ENCODE results near the gene PIEZO2. TPM values are rescaled to one million over a fixed set of nuclear protein-coding genes. Genes with fewer than 3 reads are reported as not detected.

Gene PIEZO2
- total RNA-seq, 2 experiments from 2014 or later: not detected

DNA sequence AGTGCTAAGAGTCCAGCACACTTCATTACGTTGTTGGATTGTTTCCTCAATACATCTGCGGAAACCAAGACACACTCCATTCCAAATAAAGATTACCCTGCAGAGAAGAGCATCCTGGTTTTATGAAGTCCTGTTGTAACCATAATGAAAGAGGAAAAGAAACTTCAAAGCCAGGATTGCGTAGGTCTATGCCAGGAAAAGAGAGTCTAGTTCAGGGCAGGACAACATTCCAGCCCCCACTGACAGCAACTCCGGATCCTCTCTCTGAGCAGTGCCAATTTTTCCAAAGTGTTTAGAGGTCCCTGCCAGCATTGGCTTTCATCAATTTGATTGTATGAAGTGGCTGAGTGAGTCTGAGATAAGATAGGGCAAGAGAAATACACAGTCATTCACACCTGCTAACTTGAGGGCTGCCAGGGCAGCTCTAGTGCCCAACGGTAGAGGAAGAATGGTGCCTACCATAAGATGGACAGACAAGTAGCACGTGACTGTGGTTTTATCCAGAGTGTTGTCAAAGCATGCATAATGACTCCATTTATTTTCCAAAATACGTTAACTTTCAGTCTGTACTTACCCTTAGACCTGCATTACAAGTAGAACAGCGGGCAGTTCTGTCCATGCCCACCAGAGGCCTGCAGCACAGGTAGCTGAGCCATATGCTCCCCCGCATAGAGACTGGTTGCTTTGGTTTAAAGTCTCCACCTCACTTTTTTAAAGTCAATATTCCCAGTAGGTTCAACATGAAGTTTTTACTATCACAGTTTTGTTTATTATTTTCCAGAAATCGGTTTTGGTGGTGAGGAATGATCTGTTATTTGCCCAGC, 23.7 kb downstream of the PIEZO2 start:
- DNase-seq (no peak), ATAC-seq (no peak)
- Mint-ChIP-seq H3K9me3 (ENCODE audit: low read depth) (peaks cover 9% of the 10 kb centered on the region), H3K27me3 (no peaks in the 10 kb centered on the region), H3K4me3 (no peak overlapping the region), H3K4me1 (no peaks in the 10 kb centered on the region), H3K27ac (no peak overlapping the region), H3K36me3 (ENCODE audit: low read depth) (no peaks in the 10 kb centered on the region)
- intact Hi-C loops (cut with DNase I, micrococcal nuclease): no loop called here
- ChIA-PET POLR2A (no interaction called here), CTCF (no interaction called here)

GRCh38 chr18:11124054-11124453, 25.3 kb downstream of the PIEZO2 start:
- Mint-ChIP-seq H3K36me3 (ENCODE audit: low read depth) (no peaks in the 10 kb centered on the region), H3K27ac (no peak overlapping the region), H3K4me1 (no peaks in the 10 kb centered on the region), H3K9me3 (ENCODE audit: low read depth) (peaks cover 7% of the 10 kb centered on the region), H3K4me3 (no peak overlapping the region), H3K27me3 (no peaks in the 10 kb centered on the region)
- ATAC-seq (no peak), DNase-seq (no peak)
- ChIA-PET CTCF (no interaction called here), POLR2A (no interaction called here)
- intact Hi-C loops (cut with DNase I, micrococcal nuclease): no loop called here

DNA sequence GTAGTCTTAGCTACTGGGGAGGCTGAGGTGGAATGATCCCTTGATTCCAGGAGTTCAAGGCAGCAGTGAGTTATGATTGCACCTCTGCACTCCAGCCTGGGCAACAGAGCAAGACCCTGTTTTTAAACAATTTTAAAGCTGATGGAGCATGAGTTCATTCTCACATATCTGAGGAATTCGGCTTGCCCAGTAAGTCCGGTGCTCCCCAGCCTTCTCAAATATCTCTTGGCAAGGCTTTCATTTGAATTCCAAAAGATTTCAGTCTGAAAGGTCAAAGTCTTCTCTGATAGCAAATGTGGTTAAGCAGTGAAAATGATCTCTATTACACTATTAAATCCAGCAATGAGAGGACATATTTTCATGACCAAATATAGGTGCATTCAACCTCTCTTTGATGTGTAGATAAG, 27.9 kb downstream of the PIEZO2 start:
- intact Hi-C loops (cut with DNase I, micrococcal nuclease): no loop called here

GRCh38 chr18:11119959-11120587, 29.3 kb downstream of the PIEZO2 start:
- intact Hi-C loops (cut with DNase I, micrococcal nuclease): no loop called here
- Mint-ChIP-seq H3K4me3 (no peak overlapping the region), H3K9me3 (ENCODE audit: low read depth) (no peaks in the 10 kb centered on the region), H3K27me3 (no peaks in the 10 kb centered on the region), H3K27ac (no peak overlapping the region), H3K4me1 (no peaks in the 10 kb centered on the region), H3K36me3 (ENCODE audit: low read depth) (no peaks in the 10 kb centered on the region)
- ChIA-PET CTCF (no interaction called here), POLR2A (no interaction called here)
- ATAC-seq (no peak), DNase-seq (no peak)

More for the DNA sequence above, 27.9 kb downstream of the PIEZO2 start:
- DNase-seq (no peak), ATAC-seq (no peak)
- no peak overlapping the region for H3K4me3 Mint-ChIP-seq
- no peaks in the 10 kb centered on the region for H3K27me3 Mint-ChIP-seq
- no peaks in the 10 kb centered on the region for H3K9me3 Mint-ChIP-seq (ENCODE audit: low read depth)
- H3K4me1 Mint-ChIP-seq: no peaks in the 10 kb centered on the region
- POLR2A ChIA-PET: no interaction called here
- H3K36me3 Mint-ChIP-seq (ENCODE audit: low read depth): no peaks in the 10 kb centered on the region
- no peak overlapping the region for H3K27ac Mint-ChIP-seq
- CTCF ChIA-PET: no interaction called here

DNA sequence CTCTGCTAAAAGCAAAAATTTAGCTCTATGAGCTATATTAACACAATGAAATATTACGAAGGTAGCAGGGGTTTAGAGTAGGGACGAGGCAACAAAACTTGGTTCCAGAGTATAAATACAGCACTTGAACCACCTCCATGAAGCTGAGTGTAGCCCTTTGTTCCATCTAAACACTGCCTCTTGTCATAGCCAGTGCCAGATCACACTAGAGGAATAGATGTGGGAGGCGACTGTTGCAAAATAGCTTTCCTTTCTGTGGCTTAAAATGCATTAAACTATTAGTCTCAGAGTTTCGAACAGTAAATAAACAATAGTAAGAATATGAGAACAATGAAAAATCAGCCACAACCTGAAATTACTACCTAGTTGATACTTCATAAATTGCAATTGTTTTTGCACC, 29.8 kb downstream of the PIEZO2 start:
- CTCF ChIA-PET: no interaction called here

DNA sequence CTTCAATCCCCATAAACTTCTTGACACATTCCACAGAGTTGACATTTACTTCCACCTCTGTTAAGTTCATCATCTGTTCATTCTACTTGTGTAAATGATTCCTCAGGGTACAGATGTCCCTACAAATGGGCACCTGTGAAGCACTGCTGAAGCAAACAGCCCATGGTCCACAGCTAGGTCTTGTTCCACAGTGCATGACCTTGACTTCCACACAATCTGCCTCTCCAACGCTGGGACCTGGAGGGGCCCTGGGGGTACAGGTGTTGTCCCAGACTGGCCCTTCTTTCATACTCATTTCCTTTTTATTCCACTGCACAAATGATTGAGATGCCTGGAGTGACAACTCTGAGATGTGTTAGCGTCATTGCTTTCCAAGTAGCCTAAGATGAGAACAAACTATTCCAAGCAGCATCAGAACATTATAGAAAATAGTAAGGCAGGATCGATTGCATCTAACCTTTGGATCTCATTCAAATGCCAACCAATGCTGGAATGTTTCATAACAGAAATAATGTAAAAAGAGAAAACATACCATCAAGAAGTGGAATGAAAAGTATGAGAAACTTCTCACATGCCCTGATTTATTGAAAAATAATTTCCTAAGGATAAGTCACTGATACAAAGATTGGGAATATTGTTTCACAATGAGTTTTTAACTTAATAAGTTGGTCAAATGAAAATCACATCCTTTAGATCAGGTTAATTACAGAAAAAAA, 31.2 kb downstream of the PIEZO2 start:
- POLR2A ChIA-PET: no interaction called here
- H3K36me3 Mint-ChIP-seq (ENCODE audit: low read depth): no peaks in the 10 kb centered on the region
- H3K4me1 Mint-ChIP-seq: no peaks in the 10 kb centered on the region
- intact Hi-C loops (cut with DNase I, micrococcal nuclease): no loop called here
- H3K27me3 Mint-ChIP-seq: no peaks in the 10 kb centered on the region
- no peaks in the 10 kb centered on the region for H3K9me3 Mint-ChIP-seq (ENCODE audit: low read depth)
- CTCF ChIA-PET: interaction anchor here (0.5 to 0.6 kb wide), 2 partner anchors 67 to 264 kb away, joined by 3 to 4 read pairs; no protein-coding TSS in a partner anchor
- H3K4me3 Mint-ChIP-seq: no peak overlapping the region
- DNase-seq (no peak), ATAC-seq (no peak)
- H3K27ac Mint-ChIP-seq: no peak overlapping the region

More for the DNA sequence above, 29.8 kb downstream of the PIEZO2 start:
- ATAC-seq: no peak
- Mint-ChIP-seq H3K4me1 (no peaks in the 10 kb centered on the region), H3K9me3 (ENCODE audit: low read depth) (no peaks in the 10 kb centered on the region), H3K36me3 (ENCODE audit: low read depth) (no peaks in the 10 kb centered on the region), H3K4me3 (no peak overlapping the region), H3K27me3 (no peaks in the 10 kb centered on the region), H3K27ac (no peak overlapping the region)
- POLR2A ChIA-PET: no interaction called here
- DNase-seq: no peak
- intact Hi-C loops (cut with DNase I, micrococcal nuclease): no loop called here

- ChIA-PET CTCF (no interaction called here), POLR2A (no interaction called here)
- intact Hi-C loops (cut with DNase I, micrococcal nuclease): no loop called here
- Mint-ChIP-seq H3K4me3 (no peak overlapping the region), H3K27ac (no peak overlapping the region), H3K36me3 (ENCODE audit: low read depth) (no peaks in the 10 kb centered on the region), H3K27me3 (no peaks in the 10 kb centered on the region), H3K9me3 (ENCODE audit: low read depth) (no peaks in the 10 kb centered on the region), H3K4me1 (no peaks in the 10 kb centered on the region)
- no peak for ATAC-seq
- DNase-seq: no peak
Measured at GRCh38 chr18:11115276-11115675, 34.1 kb downstream of the PIEZO2 start.

DNA sequence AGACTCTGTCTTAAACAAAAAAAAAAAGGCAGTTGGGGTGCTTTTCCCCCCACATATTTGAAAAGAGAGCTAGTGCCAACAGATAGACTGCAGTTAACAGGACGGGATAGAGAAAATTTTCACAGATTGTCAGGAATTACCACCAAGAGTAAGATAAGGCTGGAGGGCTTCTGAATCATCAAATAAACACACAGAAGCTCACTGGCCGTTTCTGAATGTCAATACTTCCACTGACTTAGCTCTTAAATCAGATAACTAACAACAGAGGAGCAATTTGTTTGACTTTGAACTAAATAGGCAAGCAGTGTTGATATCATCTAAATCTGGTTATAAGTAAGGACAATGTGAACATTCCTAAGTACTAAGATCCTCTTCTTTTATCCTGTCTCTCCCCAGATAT, 34.7 kb downstream of the PIEZO2 start:
- intact Hi-C loops (cut with DNase I, micrococcal nuclease): no loop called here
- no peak for ATAC-seq
- Mint-ChIP-seq H3K27me3 (no peaks in the 10 kb centered on the region), H3K4me1 (no peaks in the 10 kb centered on the region), H3K36me3 (ENCODE audit: low read depth) (no peaks in the 10 kb centered on the region), H3K27ac (no peak overlapping the region), H3K4me3 (no peak overlapping the region), H3K9me3 (ENCODE audit: low read depth) (no peaks in the 10 kb centered on the region)
- ChIA-PET POLR2A (no interaction called here), CTCF (interaction anchor here (0.8 kb wide), 1 partner anchor 220 kb away, joined by 5 read pairs; no protein-coding TSS in a partner anchor)
- DNase-seq: no peak

- Mint-ChIP-seq H3K27me3 (no peaks in the 10 kb centered on the region), H3K4me1 (no peaks in the 10 kb centered on the region), H3K9me3 (ENCODE audit: low read depth) (no peaks in the 10 kb centered on the region), H3K36me3 (ENCODE audit: low read depth) (no peaks in the 10 kb centered on the region), H3K4me3 (no peak overlapping the region), H3K27ac (no peak overlapping the region)
- intact Hi-C loops (cut with DNase I, micrococcal nuclease): no loop called here
- ChIA-PET POLR2A (no interaction called here), CTCF (interaction anchor here (0.8 kb wide), 1 partner anchor 219 kb away, joined by 5 read pairs; no protein-coding TSS in a partner anchor)
- DNase-seq (no peak), ATAC-seq (no peak)
Measured at GRCh38 chr18:11113937-11114336, 35.4 kb downstream of the PIEZO2 start.

DNA sequence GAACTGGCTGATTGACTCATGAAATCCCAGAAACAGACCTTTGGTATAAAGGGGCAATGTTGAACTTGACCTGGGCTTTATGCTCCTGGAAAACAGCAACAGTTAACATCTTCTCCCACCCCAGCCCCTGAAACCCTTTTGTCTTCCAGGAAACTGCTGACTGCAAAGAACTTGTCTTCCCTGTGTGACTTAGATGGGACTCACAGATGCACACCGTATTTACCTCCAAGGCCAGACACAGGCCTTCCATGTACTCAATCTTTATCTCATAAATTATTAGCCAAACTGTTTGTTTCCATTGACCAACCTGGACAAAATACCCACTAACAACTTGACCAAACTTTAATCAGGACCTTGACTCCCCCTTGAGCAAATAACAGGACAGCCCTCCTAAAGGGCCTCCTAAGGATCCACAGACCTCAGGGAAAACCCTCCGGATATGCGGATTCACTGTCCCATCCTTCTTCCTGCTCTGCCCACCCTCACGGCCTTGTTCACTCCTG, 36.3 kb downstream of the PIEZO2 start:
- no peak for DNase-seq
- H3K9me3 Mint-ChIP-seq (ENCODE audit: low read depth): no peaks in the 10 kb centered on the region
- no peaks in the 10 kb centered on the region for H3K36me3 Mint-ChIP-seq (ENCODE audit: low read depth)
- no peak for ATAC-seq
- ChIA-PET CTCF (no interaction called here), POLR2A (no interaction called here)
- H3K27ac Mint-ChIP-seq: no peak overlapping the region
- H3K4me3 Mint-ChIP-seq: no peak overlapping the region
- intact Hi-C loops (cut with DNase I, micrococcal nuclease): no loop called here
- H3K27me3 Mint-ChIP-seq: no peaks in the 10 kb centered on the region
- H3K4me1 Mint-ChIP-seq: no peaks in the 10 kb centered on the region

DNA sequence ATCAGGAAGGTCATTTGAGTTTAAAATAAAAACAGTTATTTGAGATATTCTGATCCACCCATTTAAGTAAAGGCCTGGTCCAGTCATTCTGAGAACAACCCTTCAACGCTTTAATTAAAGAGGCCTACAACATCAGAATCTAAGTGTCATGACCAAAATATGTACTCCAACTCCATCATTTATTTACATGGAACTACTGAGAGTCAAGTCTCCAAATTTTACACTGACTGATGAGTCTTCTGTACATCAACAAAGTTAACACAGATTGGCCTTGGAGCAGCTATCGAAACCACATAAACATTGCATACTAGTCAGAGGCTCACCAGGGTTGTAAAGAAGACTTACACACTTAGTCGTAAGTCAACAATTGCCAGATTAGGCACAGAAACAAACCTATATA, 37.1 kb downstream of the PIEZO2 start:
- Mint-ChIP-seq H3K36me3 (ENCODE audit: low read depth) (no peaks in the 10 kb centered on the region), H3K4me3 (no peak overlapping the region), H3K4me1 (no peaks in the 10 kb centered on the region)

DNA sequence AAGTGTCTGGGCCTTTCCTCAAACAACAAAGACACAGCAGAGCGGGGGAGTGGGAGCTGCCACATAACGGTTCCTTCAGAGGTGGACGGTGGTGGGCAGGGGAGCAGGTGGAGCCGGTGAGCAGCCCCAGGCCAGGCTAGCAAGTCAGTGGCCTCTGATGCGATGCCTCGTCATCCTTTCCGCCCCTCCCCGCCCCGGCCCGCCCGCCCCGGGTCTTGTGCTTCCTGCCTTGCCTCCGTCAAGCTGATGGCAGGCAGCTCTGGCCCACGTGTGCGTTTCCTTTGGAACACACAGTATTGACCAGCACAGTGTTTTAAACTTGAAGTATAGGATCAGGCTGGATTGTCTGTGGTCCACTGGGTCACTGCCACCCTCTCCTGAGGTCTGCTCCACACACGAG, 38.9 kb downstream of the PIEZO2 start:
- Mint-ChIP-seq H3K27me3 (no peaks in the 10 kb centered on the region), H3K27ac (no peak overlapping the region), H3K4me3 (no peak overlapping the region), H3K9me3 (ENCODE audit: low read depth) (no peaks in the 10 kb centered on the region), H3K4me1 (no peaks in the 10 kb centered on the region), H3K36me3 (ENCODE audit: low read depth) (no peaks in the 10 kb centered on the region)
- no peak for DNase-seq
- ATAC-seq: no peak
- POLR2A ChIA-PET: no interaction called here
- intact Hi-C loops (cut with DNase I, micrococcal nuclease): no loop called here
- CTCF ChIA-PET: no interaction called here

More for the DNA sequence above, 37.1 kb downstream of the PIEZO2 start:
- Mint-ChIP-seq H3K27me3 (no peaks in the 10 kb centered on the region), H3K9me3 (ENCODE audit: low read depth) (no peaks in the 10 kb centered on the region), H3K27ac (no peak overlapping the region)
- CTCF ChIA-PET: no interaction called here
- ATAC-seq (no peak), DNase-seq (no peak)
- POLR2A ChIA-PET: no interaction called here
- intact Hi-C loops (cut with DNase I, micrococcal nuclease): no loop called here

All from activated CD4-positive, alpha-beta T cell treated with anti-CD3 and anti-CD28 coated beads for 36 hours (primary cell).